Activated CD8-positive, alpha-beta memory T cell treated with anti-CD3 and anti-CD28 coated beads for 4 hours (primary cell): ENCODE results near the gene SMAD4.
"Not testable (repeated sequence)": the region's sequence is repeated elsewhere in the genome, so short reads cannot be mapped to it uniquely, and the experiment has no call there.

ENCODE experiments used
- DNase-seq, 2 donors: peaks; one replicate each; pipeline ENCODE4 v3.0.0-alpha.2; 2020; ENCODE audit warnings: low read depth in 2 of 2

SMAD4 gene

DNA sequence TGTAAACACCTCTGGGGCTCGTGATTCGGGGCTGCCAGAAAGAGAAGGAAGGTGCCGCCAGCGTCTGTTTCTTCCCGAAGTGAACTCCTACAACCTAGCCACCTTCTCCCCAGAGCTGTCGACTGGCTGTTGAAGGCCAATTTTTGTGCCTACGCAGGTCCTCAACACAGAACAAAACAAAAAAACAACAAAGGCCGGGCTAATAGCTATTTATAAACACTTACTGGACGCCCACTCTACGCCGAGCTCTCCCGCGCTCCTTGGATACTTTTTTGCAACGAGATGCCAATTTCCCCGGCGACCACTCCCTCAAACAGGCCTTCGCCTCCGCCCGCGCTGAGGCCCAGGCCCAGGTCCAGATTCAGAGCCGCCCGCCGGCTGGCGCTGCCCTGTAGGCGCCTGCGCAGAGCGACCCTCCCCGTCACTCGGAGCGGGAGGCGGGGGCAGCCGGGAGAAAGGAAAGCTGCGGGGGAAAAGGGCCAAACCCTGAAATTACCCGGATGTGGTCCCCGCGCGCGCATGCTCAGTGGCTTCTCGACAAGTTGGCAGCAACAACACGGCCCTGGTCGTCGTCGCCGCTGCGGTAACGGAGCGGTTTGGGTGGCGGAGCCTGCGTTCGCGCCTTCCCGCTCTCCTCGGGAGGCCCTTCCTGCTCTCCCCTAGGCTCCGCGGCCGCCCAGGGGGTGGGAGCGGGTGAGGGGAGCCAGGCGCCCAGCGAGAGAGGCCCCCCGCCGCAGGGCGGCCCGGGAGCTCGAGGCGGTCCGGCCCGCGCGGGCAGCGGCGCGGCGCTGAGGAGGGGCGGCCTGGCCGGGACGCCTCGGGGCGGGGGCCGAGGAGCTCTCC lies at the start of gene SMAD4:
Gene SMAD4 (plus strand): TSS at position 520 of the 843 bp plus-strand sequence. CDS start 16,834 bp downstream, outside the sequence.
- peak; percentile 95 to 98 for DNase-seq

DNA sequence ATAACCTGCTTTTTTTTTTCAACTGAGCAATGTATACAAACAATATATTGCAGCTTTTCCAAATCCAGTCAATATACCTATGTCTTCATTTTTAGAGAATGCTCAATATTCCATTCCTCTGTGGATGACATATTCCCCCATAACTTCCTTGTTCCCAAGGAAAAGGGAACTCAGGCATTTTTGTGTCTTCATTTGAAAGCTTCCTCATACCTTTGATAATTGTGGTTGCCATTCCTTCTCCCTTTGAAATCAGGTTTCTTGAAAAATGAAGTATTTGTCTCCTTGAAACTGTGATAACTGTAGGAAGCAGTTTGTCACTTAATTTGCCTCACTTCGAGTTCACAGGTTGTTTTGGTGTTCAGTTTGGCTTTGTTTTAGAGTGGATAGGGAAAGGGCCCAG lies 48.6 kb upstream of the SMAD4 start:
- no peak for DNase-seq

DNA sequence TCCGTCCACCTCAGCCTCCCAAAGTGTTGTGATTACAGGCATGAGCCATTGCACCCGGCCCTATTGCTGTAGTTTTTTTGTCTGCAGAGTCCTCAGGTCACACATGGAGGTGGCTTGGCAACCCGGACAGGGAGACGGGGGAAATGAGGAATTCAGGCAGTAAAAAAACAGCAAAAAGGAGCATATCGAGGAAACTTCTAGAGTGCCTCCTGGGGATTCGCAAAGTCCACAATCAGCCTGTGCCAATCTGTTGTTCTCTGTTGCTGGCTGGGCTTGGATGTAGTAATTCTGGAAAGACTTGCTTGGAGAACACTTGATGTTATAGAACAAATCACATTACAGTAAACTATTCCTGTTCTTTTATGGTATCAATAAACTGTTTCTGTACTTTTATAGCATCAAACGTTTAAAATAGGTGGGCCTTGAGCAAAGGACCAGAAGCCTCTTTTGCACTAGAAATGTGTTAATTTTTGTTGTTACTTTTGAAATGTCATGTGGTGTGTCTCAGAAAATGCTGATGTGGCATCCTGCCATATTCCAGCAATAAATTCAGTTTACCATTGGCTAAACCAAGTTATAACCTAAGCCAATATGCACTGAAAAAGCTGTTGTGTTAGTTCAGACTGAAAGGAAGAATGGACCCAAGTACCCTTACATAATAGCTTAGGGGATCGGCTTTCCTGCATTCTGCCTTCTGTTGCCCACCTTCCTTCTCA lies 47.8 kb upstream of the SMAD4 start:
- DNase-seq, result no peak

DNA sequence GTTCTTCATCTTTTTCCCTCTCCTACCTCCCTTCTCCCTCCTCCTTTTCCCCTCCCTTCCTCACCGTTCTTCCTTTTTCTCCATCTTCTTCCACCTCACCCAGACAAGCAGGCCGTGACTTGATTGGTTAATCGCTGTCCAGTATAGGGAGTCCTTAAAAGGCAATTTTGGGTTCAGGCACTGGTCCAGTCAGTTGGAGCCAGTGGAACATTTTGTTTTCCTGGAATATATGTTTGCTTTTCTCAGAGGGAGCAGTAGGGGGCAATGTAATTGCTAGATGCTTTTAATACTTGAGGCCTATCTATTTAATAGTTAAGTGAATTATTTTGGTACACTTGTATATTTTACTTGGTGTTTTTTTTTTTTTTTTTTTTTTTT lies 47.2 kb upstream of the SMAD4 start:
- DNase-seq, result no peak

DNA sequence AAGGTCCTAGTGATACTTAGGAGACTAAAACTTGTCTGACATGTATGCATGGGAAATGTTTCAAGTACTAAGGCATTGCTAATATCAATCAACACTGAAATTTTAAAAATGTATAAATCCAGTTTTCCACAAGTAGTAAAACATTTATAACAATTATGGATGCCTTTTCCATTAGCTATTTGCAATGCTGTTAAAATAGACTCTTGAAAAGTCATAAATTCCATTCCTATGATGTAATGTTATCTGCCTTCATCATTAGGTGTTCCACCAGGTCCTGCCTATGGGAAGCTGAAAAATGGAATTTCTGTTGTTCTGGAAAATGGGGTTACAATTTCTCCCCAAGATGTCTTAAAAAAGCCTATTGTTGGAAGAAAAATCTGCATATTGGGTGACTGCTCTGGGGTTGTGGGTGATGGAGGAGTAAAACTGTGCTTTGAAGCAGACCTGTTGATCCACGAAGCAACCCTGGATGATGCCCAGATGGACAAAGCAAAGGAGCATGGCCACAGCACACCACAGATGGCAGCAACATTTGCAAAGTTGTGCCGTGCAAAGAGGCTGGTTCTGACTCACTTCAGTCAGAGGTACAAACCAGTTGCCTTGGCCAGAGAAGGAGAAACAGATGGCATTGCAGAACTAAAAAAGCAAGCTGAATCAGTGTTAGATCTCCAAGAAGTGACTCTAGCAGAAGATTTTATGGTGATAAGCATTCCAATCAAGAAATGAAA lies 43.5 kb upstream of the SMAD4 start:
- no peak for DNase-seq

DNA sequence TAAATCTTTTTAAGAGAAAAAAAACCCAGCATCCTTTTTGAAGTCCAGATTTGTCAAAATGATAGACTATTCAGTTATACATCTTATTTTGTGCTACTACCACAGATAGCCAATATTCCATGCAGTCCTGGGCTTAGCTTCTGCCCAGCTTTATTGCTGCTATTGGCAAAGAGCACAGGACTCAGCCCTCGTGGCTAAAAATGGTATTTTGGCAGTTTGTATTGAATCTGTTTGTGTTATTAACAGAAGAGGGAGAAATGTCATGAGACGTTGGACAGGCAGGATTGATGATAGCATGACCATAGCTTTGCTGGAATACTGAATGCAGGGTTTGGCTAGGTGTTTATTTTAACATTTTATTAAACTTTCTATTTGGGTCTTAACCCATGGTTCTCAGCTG lies 42.8 kb upstream of the SMAD4 start:
- no peak for DNase-seq

DNA sequence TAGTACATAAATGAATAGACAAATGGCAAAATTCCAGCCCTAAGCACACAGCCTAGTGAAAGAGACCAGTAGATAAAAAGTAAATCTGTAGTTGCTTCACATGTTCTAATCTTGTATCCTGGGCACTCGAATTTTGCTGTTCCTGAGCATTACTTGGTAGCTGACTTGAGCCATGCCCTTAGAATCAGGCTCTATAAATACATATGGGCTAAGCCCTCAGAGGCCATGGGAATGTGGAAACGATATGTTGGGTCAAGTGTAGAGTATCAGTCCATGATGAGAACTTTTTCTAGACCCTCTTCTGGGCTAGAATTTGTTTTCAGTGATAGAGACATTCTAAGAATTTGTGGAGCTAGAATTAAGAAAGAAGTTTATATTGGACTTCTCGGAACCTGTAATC lies 40.3 kb upstream of the SMAD4 start:
- no peak for DNase-seq

DNA sequence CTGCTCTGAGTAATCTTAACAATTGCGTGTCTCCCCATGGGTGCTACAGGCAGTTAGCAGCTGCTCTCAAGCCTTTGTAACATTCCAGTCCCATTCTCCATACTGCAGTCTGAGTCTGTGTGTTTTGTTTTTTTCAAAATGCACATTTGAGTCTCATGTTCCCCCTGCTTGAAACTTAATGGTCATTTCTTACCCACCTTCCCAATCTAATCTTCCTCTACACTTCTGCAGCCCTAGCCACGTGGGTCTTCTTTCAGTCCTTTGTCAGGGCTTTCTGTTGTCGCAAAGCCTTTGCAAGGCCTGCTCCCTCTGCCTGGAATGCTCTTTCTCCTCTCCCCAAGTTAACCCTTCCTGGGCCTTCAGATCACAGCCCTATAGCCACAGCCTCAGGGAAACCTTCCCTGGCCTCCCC lies 37.7 kb upstream of the SMAD4 start:
- no peak for DNase-seq

DNA sequence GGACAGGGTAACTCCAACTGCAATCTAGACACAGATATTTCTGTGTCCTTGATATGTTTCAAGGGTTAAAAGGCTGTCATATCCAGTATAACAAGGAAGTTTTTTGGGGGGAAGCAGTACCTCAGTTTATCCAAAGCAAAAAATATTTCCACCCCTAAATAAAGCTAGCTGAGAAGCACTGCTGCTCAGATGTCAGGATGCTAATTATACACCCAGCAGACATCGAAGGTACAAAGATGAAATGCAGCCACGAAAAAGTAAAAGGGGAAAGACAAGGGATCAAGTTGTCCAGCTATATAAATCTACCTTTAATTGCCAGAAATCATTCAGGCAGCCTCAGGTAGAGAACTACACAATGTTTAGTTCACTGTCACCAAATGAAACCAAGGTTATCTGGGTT lies 36.0 kb upstream of the SMAD4 start:
- no peak for DNase-seq

DNA sequence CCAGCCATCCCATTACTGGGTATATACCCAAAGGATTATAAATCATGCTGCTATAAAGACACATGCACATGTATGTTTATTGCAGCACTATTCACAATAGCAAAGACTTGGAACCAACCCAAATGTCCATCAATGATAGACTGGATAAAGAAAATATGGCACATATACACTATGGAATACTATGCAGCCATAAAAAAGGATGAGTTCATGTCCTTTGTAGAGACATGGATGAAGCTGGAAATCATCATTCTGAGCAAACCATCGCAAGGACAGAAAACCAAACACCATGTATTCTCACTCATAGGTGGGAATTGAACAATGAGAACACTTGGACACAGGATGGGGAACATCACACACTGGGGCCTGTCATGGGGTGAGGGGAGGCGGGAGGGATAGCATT lies 26.8 kb upstream of the SMAD4 start:
- not testable (repeated sequence) for DNase-seq

DNA sequence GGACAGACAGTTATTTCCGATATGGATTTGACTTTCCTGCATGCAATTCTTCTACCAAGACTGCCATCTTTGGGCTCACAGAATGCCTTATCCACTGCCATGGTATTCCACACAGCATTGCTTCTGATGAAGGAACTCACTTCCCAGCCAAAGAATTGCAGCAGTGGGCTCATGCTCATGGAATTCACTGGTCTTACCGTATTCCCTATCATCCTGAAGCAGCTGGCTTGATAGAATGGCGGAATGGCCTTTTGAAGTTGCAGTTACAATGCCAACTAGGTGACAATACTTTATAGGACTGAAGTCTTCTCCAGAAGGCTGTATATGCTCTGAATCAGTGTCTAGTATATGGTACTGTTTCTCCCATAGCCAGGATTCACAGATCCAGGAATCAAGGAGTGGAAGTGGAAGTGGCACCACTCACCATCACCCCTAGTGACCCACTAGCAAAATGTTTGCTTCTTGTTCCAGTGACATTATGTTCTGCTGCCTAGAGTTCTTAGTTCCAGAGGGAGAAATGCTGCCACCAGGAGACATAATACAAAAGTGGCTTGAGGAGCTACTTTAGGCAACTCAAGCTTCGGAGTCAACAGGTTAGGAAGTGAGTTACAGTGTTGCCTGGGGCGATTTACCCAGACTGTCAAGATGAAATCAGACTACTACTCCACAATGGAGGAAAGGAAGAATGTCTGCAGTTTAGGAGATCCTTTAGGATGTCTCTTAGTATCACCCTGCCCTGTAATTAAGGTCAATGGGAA lies 23.8 kb upstream of the SMAD4 start:
- no peak for DNase-seq

GRCh38 chr18:51006948-51007789 lies 22.8 kb upstream of the SMAD4 start:
- no peak for DNase-seq

GRCh38 chr18:51007790-51008139 lies 22.2 kb upstream of the SMAD4 start:
- DNase-seq, result no peak

DNA sequence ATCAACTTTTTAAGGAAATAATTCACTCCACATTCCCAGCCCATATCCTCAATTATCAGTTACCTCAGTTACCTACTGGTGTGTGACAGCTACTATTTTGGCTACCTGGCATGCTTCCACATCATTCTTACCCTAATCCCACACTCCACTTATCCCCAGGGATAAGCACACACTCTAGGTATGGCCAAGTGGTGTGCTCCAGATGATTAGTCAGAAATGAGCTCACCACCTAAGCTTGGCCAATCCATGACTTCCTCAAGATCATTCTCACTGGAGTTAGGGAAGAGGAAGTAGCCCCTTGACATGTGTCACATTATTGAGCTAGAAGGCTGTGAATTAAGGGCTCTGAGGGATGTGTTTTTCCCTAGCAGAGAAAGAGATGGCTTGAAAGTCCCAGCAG lies 20.9 kb upstream of the SMAD4 start:
- DNase-seq, result no peak

DNA sequence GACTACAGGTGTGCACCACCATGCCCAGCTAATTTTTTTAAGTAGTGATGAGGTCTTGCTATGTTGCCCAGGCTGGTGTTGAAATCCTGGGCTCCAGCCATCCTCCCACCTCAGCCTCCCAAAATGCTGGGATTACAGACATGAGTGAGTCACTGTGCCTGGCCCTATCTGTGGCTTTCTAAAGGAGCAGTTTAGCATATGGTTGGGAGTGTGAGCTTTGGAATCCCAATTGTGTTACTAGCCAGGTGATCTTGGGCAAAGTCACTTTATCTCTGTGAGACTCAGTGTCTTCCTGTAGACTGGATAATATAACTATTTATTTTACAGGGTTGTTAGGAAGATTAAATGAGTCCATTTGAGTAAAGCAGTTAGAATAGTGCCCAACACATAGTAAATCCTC lies 19.8 kb upstream of the SMAD4 start:
- no peak for DNase-seq

DNA sequence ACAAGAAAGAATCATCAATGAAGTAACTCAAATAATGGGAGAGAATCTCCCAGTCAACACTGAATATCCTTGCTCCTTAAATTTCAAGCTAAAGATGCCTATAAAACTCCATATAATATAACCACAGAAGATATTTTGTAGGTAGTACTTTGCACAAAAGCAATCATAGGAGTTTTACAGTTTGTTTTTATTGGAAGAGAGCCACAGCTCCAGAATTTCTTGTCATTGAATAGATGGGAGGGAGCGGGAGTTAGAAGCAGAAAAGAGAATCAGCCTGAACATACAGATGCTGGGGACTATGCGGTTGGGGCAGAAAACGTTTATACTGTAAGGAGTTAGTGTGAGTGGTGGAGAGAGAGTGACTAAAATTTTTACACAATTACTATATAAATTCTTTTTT lies 18.3 kb upstream of the SMAD4 start:
- DNase-seq, result no peak

- no peak for DNase-seq
Observed at GRCh38 chr18:51012441-51012840, 17.6 kb upstream of the SMAD4 start.

DNA sequence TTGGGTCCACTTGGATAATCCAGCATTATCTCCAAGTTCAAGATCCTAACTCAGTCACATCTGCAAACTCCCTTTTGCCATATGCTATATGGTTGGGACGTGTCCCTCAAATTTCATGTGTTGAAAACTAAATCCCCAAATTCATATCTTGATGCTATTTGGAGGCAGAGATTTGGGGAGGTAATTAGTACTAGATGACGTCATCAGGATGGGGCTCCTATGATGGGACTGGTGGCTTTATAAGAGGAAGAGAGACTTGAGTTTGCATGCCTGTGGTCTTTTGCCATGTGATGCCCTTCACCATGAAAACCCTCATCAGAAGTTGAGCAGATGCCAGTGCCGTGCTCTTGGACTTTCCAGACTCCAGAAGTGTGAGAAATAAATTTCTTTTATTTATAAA lies 16.8 kb upstream of the SMAD4 start:
- DNase-seq, result no peak

DNA sequence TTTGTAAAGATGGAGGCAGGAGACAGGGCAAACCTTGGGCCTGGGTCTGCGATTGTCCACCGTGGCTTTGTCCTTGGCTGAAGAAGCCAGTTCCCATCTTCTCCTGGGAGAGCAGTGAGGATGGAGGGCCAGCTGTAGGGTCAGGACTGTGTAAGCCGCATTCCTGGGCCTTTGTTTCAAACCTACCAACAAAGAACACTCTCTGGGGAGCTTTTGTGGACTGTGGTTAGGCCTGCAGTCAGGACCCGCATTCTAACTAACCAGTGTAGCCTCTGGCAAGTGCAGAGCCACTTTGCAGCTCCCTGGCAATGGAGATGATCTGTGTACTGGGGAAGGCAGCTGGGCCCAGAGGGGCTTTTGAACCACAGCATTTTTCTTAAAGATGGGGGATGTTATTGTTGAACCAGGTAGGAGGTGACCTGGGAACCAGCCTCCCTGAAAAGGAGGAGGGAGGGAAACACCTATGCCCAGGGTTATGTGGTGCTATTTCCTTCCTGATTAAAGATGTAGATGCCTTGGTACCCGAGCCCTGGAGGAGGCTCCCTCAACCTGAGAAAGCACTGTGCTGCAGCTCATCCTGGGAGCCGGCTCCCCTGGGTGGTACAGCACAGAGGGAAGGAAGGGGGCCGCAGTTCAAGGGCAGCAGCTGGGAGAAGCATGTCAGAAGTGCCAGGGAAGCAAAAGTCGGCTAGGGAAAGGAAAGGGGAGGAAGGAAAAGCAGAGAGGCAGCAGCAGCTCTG lies 12.7 kb upstream of the SMAD4 start:
- no peak for DNase-seq

GRCh38 chr18:51020536-51020935 lies 9.5 kb upstream of the SMAD4 start:
- DNase-seq, result no peak
